ENCODE results near the gene LCE2C. TPM values are rescaled to one million over a fixed set of nuclear protein-coding genes. Genes with fewer than 3 reads are reported as not detected.
"Not testable (repeated sequence)": the region's sequence is repeated elsewhere in the genome, so short reads cannot be mapped to it uniquely, and the experiment has no call there.

LCE2C gene, protein sequence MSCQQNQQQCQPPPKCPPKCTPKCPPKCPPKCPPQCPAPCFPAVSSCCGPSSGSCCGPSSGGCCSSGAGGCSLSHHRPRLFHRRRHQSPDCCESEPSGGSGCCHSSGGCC
- not detected in 3 replicates for total RNA-seq (2021)
- not detected for Bru-seq, nascent RNA
- long read RNA-seq, experiment 1 = 0 reads
- long read RNA-seq, experiment 2 = 0 reads
- long read RNA-seq, experiment 3 = 0 reads

DNA sequence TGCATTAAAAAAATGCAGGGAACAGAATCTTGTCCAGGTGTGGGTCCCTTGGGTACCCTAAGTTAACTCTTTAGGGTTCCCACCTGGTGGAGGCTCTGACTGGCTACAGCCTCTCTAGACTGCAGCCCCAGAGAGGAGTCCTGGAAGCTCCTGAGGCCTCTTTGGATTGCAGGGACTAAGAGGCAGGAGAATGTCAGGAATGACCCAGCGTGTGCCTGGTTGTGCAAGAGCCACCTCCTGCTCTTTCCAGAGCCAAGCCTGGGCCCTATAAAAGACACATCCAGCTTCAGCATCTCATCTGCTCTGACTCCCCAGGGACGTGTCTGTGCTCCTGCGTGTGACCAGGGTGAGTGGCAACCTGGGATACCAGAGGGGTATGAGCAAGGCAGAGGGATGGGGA lies at the start of gene LCE2C:
Gene LCE2C, plus strand, starts transcription at position 297 of the 400 bp plus-strand sequence. CDS start 737 bp downstream, outside the sequence.
- DNase-seq (ENCODE audit: low spot score); H3K27me3 Mint-ChIP-seq (ENCODE audit: low read depth); ATAC-seq; H3K4me3 Mint-ChIP-seq; H3K4me1 Mint-ChIP-seq; CTCF ChIA-PET; POLR2A ChIA-PET; H3K27ac Mint-ChIP-seq: not testable (repeated sequence)
- H3K9me3 Mint-ChIP-seq = peaks cover 94% of the 10 kb centered on the region
- H3K36me3 Mint-ChIP-seq = peaks cover 84% of the 10 kb centered on the region

DNA sequence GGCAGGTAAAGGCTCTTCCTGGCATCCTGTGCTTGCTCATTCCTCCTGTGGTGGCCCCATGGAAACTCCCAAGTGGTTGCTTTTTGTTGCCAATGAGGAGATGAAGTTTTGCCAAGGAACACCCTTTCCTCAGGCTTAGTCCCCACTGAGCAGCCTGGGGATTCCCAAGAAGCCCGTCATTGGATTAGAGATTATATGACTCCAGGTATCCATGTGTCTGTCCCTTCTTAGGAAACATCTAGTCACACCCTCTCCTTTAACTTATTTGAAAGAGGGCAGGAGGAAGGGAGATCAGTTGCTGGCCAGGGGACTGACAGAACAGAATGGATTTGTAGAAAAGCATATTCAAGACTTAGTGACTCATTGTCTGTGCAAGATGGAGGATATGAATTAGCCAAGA lies 48.3 kb upstream of the LCE2C start:
- no peaks in the 10 kb centered on the region for H3K4me1 Mint-ChIP-seq
- no peak for DNase-seq (ENCODE audit: low spot score)
- ChIA-PET CTCF (no interaction called here), POLR2A (no interaction called here)
- peaks cover 73% of the 10 kb centered on the region for H3K36me3 Mint-ChIP-seq
- H3K27ac Mint-ChIP-seq = no peak overlapping the region
- peaks cover 13% of the 10 kb centered on the region; the same call in 1 of the 2 replicates for H3K27me3 Mint-ChIP-seq (ENCODE audit: low read depth)
- TF ChIP-seq, protein P1, sequence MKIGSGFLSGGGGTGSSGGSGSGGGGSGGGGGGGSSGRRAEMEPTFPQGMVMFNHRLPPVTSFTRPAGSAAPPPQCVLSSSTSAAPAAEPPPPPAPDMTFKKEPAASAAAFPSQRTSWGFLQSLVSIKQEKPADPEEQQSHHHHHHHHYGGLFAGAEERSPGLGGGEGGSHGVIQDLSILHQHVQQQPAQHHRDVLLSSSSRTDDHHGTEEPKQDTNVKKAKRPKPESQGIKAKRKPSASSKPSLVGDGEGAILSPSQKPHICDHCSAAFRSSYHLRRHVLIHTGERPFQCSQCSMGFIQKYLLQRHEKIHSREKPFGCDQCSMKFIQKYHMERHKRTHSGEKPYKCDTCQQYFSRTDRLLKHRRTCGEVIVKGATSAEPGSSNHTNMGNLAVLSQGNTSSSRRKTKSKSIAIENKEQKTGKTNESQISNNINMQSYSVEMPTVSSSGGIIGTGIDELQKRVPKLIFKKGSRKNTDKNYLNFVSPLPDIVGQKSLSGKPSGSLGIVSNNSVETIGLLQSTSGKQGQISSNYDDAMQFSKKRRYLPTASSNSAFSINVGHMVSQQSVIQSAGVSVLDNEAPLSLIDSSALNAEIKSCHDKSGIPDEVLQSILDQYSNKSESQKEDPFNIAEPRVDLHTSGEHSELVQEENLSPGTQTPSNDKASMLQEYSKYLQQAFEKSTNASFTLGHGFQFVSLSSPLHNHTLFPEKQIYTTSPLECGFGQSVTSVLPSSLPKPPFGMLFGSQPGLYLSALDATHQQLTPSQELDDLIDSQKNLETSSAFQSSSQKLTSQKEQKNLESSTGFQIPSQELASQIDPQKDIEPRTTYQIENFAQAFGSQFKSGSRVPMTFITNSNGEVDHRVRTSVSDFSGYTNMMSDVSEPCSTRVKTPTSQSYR (CRISPR knock-in tag; IDR thresholded peaks at IDR 0.05) = no peak
- TF ChIP-seq, protein P2, sequence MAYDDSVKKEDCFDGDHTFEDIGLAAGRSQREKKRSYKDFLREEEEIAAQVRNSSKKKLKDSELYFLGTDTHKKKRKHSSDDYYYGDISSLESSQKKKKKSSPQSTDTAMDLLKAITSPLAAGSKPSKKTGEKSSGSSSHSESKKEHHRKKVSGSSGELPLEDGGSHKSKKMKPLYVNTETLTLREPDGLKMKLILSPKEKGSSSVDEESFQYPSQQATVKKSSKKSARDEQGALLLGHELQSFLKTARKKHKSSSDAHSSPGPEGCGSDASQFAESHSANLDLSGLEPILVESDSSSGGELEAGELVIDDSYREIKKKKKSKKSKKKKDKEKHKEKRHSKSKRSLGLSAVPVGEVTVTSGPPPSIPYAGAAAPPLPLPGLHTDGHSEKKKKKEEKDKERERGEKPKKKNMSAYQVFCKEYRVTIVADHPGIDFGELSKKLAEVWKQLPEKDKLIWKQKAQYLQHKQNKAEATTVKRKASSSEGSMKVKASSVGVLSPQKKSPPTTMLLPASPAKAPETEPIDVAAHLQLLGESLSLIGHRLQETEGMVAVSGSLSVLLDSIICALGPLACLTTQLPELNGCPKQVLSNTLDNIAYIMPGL (CRISPR knock-in tag; IDR thresholded peaks at IDR 0.05) = no peak
- TF ChIP-seq, protein P3, sequence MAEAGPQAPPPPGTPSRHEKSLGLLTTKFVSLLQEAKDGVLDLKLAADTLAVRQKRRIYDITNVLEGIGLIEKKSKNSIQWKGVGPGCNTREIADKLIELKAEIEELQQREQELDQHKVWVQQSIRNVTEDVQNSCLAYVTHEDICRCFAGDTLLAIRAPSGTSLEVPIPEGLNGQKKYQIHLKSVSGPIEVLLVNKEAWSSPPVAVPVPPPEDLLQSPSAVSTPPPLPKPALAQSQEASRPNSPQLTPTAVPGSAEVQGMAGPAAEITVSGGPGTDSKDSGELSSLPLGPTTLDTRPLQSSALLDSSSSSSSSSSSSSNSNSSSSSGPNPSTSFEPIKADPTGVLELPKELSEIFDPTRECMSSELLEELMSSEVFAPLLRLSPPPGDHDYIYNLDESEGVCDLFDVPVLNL (CRISPR knock-in tag; IDR thresholded peaks at IDR 0.05; ENCODE audit: borderline replicate concordance, low read depth) = no peak
- TF ChIP-seq, protein P4, sequence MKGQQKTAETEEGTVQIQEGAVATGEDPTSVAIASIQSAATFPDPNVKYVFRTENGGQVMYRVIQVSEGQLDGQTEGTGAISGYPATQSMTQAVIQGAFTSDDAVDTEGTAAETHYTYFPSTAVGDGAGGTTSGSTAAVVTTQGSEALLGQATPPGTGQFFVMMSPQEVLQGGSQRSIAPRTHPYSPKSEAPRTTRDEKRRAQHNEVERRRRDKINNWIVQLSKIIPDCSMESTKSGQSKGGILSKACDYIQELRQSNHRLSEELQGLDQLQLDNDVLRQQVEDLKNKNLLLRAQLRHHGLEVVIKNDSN (CRISPR knock-in tag; IDR thresholded peaks at IDR 0.05) = no peak
- TF ChIP-seq IRF2 (CRISPR knock-in tag; IDR thresholded peaks at IDR 0.05; ENCODE audit: borderline replicate concordance, low read depth) (no peak), GRHL2 (CRISPR knock-in tag; IDR thresholded peaks at IDR 0.05; ENCODE audit: insufficient replicate concordance, severe bottlenecking) (no peak), CBFB (CRISPR knock-in tag; IDR thresholded peaks at IDR 0.05; ENCODE audit: low read depth) (no peak), OVOL2 (CRISPR knock-in tag; IDR thresholded peaks at IDR 0.05; ENCODE audit: borderline replicate concordance) (no peak), MXD4 (CRISPR knock-in tag; IDR thresholded peaks at IDR 0.05; ENCODE audit: borderline replicate concordance) (no peak), PRRX2 (CRISPR knock-in tag; IDR thresholded peaks at IDR 0.05) (no peak), FOXK1 (CRISPR knock-in tag; IDR thresholded peaks at IDR 0.05) (no peak), CREM (CRISPR knock-in tag; IDR thresholded peaks at IDR 0.05) (no peak)
- TF ChIP-seq, protein P5, sequence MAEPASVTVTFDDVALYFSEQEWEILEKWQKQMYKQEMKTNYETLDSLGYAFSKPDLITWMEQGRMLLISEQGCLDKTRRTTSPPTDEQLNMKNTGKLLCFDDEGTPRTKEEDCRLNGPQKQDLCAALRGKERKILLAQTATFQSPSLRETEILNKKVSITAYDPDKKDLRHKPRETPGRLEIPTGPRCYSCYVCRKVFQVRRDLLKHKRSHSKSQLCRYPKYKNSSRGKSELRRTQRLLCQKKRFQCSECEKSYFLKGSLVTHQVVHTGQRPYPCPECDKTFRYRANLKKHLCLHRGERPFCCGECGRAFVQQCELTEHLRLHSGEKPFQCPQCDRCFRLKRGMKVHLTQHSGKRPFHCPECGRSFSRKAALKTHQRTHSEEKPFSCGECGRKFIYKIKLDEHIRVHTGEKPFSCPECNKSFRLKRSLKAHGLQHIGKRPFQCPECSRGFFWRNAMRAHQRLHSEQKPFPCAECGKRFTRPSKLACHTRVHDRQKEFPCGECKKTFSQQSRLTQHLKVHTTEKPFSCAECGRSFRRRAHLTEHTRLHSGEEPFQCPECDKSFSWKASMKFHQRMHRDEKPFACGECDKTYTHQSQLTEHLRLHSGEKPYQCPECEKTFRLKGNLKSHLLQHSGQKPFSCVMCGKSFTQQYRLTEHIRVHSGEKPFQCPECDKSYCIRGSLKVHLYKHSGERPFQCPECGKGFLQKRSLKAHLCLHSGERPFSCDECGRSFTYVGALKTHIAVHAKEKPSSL (CRISPR knock-in tag; conservative IDR thresholded peaks at IDR 0.05) = no peak
- TF ChIP-seq, protein P6, sequence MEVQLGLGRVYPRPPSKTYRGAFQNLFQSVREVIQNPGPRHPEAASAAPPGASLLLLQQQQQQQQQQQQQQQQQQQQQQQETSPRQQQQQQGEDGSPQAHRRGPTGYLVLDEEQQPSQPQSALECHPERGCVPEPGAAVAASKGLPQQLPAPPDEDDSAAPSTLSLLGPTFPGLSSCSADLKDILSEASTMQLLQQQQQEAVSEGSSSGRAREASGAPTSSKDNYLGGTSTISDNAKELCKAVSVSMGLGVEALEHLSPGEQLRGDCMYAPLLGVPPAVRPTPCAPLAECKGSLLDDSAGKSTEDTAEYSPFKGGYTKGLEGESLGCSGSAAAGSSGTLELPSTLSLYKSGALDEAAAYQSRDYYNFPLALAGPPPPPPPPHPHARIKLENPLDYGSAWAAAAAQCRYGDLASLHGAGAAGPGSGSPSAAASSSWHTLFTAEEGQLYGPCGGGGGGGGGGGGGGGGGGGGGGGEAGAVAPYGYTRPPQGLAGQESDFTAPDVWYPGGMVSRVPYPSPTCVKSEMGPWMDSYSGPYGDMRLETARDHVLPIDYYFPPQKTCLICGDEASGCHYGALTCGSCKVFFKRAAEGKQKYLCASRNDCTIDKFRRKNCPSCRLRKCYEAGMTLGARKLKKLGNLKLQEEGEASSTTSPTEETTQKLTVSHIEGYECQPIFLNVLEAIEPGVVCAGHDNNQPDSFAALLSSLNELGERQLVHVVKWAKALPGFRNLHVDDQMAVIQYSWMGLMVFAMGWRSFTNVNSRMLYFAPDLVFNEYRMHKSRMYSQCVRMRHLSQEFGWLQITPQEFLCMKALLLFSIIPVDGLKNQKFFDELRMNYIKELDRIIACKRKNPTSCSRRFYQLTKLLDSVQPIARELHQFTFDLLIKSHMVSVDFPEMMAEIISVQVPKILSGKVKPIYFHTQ (CRISPR knock-in tag; IDR thresholded peaks at IDR 0.05) = no peak
- TF ChIP-seq, protein P7, sequence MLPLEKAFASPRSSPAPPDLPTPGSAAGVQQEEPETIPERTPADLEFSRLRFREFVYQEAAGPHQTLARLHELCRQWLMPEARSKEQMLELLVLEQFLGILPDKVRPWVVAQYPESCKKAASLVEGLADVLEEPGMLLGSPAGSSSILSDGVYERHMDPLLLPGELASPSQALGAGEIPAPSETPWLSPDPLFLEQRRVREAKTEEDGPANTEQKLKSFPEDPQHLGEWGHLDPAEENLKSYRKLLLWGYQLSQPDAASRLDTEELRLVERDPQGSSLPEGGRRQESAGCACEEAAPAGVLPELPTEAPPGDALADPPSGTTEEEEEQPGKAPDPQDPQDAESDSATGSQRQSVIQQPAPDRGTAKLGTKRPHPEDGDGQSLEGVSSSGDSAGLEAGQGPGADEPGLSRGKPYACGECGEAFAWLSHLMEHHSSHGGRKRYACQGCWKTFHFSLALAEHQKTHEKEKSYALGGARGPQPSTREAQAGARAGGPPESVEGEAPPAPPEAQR (CRISPR knock-in tag; IDR thresholded peaks at IDR 0.05) = no peak
- TF ChIP-seq, protein P8, sequence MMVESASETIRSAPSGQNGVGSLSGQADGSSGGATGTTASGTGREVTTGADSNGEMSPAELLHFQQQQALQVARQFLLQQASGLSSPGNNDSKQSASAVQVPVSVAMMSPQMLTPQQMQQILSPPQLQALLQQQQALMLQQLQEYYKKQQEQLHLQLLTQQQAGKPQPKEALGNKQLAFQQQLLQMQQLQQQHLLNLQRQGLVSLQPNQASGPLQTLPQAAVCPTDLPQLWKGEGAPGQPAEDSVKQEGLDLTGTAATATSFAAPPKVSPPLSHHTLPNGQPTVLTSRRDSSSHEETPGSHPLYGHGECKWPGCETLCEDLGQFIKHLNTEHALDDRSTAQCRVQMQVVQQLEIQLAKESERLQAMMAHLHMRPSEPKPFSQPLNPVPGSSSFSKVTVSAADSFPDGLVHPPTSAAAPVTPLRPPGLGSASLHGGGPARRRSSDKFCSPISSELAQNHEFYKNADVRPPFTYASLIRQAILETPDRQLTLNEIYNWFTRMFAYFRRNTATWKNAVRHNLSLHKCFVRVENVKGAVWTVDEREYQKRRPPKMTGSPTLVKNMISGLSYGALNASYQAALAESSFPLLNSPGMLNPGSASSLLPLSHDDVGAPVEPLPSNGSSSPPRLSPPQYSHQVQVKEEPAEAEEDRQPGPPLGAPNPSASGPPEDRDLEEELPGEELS (CRISPR knock-in tag; IDR thresholded peaks at IDR 0.05) = no peak
- ATAC-seq = no peak
- peaks cover 82% of the 10 kb centered on the region for H3K9me3 Mint-ChIP-seq
- H3K4me3 Mint-ChIP-seq = no peak overlapping the region
